GM21526 (cell line): ENCODE results near the gene SELENOS.

Experiments
- ATAC-seq: cut with Tn5 transposase; IDR thresholded peaks from one replicate; pipeline ENCODE4 v1.9.1; 2021; ENCODE audit warnings: moderate library complexity; ENCODE audit not compliant: unreplicated experiment, low FRiP score

The SELENOS gene

GRCh38 chr15:101228313-101228712, 49.0 kb downstream of the SELENOS start:
- ATAC-seq, result no peak

DNA sequence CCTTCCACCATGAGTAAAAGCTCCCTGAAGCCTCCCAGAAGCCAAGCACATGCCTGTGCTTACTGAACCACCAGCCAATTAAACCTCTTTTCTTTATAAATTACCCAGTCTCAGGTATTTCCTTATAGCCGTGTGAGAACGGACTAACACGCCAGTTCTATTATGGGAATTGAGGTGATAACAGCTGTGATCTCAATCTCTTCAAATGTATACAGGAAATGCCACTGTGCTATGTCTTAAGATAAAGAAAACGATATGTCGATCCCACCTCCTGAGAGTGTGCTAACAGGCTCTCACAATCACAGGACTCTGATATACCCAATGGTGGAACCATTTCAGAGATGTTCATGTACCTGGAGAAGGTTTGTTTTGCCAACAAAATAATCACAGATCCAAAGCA, 51.6 kb downstream of the SELENOS start:
- ATAC-seq, result no peak
